T-helper 2 cell treated with Interferon-gamma antibody and Interleukin-4, amounts not matched to agents 100 ng/mL and 5 ng/mL, for 36 hours (primary cell): ENCODE data around the gene CYP11A1. TPM values are rescaled to one million over a fixed set of nuclear protein-coding genes. Genes with fewer than 3 reads are reported as not detected.

Source experiments
- intact Hi-C: fragments of 100-400 bp; cut with micrococcal nuclease; formaldehyde crosslinking; loops from one replicate; pipeline ENCODE4 v1.15.1; 2023
- total RNA-seq: library from RNA; stranded (reverse); gene quantifications from 2 replicates; pipeline ENCODE4 v1.2.3, GENCODE V29; 2022

CYP11A1 gene
- total RNA-seq, 1 donor from 2014 or later = not detected

DNA sequence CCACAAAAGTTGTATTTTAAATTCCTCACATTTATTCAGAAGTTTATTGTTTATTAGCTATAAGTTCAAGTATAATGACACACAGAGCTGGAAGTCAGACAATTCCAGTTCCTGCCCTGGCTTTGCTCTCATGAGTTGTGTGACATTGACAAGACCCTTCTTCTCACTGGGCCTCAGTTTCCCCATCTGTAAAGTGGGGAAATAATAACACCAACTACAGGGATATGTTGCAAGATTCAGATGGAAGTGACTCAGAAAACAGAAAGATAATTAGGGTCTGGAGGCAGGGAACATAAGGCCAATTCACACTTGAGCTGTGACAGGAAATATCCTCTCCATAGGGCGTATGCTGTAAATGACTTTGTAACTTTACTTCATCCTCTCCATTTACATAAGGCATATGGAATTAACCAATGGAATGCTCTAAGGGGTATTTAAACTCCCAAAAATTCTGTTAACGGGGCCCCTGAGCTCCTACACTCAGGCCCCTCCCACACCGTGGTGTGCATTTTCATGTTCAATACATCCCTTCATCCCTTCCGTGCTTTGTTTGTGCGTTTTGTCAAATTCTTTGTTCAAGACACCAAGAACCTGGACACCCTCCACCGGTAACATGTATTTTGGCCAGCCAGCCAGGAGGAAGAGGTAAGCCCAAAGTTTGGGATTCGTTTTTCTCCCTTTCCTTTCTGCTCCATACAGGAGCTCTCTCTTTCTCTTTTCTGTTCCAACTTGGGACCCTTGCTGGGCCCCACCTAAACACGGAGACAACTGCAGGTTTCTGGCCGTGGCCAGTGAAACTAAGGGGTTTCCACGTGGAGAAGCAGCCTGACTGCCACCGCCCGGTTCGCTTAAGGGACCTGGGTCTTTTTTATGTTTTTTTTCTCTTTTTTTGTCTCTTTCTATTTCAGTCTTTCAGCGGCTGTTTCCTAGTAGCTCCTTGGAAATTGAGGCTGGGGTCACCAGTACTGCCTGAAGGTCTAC lies 16.9 kb downstream of the CYP11A1 start:
- intact Hi-C loops = no loop called here

DNA sequence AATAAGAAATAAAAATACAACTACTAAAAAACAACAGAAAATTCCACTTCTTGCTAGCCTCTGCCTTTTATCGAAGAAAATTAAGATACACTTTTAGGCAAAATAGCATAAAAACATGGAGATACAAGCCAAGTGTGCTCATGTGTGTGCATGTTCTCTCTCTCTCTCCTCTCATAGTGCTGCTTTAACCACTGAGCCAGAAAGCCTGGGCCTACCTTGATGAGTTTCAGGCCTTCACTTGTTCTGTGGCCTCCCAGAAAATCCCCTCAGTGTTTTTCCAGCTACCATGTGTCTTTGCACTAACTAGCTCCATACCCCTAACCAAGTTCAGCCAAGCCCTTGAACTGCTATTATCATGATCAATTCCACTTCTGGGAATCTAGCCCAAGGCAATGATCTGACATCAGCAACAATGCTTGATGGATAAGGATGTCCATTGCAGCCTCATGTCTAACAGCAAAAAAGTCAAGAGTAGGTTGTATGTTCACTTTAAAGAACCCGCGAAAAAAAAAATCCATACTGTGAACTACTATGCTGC lies 18.1 kb downstream of the CYP11A1 start:
- intact Hi-C loops = no loop called here

DNA sequence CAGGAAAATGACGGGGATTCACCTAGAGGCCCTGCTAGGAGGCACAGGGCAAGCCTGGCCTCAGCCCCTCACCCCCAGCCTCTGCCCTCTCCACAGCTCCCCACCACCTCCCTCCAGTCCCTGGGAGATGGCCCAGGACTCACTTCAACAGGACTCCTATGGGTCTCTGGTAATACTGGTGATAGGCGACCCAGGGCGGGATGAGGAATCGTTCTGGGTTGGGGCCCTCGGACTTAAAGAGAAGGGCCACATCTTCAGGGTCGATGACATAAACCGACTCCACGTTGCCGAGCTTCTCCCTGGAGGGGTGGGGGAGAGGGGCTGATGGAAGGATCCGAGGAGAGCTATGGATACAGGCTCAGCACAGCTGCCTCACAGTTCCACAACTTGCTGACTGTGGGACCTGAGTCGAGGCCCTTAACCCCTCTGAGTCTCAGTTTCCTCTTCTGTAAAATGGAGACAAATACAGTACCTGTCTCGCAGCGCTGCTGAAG lies 19.6 kb downstream of the CYP11A1 start:
- intact Hi-C loops = no loop called here

DNA sequence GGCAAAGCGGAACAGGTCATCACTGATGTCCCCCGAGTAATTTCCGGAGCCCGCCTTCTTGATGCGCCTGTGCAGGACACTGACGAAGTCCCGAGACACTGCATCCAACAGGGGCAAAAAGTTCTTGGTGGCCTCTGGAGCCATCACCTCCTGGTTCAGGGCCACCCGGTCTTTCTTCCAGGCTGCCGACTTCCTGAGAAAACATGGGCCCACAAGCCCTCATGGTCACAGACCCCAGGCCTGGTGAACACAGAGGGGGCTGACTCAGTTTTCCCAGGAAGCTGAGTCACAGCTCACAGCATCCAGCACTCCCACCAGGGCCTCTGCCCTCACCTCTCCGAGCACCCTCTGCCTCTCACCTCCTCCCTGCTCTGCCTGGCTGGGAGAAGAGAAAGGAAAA lies 22.4 kb downstream of the CYP11A1 start:
- intact Hi-C loops = no loop called here

DNA sequence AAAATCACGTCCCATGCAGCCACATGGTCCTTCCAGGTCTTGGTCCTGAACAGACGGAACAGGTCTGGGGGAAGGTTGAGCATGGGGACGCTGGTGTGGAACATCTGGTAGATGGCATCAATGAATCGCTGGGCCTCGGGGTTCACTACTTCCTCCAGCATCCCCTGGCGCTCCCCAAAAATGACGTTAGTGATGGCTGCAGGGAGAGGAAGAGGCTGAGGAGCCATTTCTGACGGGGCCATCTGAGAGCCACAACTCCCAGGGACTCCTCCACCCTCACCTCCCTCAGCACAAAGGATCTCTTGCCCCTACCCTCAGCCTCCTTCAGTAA lies 23.7 kb downstream of the CYP11A1 start:
- intact Hi-C loops = no loop called here

DNA sequence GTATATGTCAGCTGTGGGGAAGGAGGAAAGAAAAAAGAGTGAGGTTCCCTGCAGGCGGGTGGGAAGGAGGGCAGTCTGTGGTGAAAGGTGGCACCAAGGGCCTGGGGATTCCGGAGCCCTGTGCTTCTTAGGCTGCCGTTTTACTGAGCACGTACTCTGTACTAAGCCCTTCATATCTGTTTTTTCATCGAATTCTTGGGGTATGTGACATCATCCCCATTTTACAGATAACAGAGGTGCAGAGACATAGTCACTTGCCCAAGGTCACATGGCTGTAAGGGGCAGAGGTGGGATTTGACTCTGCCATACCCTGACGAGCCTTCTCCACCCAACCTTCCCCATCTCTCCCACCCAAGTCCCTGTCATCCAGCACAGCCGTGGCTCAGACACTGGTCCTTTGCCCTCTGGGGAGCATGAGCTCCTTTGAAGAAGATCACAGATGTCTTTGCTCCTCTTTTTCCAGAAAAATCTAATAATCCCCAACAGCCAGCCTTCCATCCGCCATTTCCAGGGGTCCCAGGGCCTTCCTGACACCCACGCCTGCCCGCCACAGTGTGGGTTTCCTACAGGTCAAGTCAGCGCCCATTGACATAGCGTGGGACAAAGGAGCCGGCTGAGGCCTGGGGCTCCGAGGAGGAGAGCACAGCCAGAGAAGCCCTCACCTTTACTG lies 24.2 kb downstream of the CYP11A1 start:
- intact Hi-C loops = no loop called here

DNA sequence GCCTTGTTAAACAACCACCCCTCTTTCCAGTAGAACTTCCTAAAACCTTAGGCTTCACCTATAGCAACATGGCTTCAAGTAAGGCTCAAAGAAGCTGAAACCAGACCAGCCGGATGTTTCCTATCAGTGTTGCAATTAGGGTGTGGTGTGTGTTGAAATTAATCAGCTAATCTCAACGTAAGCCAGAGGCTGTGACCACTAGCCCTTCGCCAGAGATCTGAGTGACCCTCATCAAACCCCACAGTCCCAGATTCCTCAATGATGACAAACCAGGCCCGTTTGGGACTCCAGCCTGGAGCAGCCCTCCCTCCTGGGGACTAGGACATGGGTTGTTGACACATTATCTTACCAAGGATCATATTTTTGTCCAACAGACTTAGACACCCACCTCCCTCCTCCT lies 27.3 kb downstream of the CYP11A1 start:
- intact Hi-C loops = no loop called here

DNA sequence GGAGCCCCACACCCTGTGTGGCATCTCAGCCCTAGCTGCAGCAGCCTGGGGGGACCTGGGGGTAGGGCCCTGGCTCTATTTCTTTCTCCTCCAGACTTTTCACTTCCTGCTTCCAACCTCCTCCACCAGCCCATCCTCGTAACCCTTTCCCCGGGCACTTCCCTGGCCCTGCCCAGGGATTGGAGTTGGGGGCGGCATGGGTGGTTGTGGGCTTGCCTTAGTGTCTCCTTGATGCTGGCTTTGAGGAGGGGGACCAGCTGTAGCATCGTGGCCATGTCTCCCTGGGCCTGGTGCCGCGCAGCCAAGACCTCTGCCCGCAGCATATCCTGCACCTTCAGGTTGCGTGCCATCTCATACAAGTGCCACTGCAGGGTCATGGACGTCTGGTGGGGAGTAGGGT lies 28.1 kb downstream of the CYP11A1 start:
- intact Hi-C loops = no loop called here

DNA sequence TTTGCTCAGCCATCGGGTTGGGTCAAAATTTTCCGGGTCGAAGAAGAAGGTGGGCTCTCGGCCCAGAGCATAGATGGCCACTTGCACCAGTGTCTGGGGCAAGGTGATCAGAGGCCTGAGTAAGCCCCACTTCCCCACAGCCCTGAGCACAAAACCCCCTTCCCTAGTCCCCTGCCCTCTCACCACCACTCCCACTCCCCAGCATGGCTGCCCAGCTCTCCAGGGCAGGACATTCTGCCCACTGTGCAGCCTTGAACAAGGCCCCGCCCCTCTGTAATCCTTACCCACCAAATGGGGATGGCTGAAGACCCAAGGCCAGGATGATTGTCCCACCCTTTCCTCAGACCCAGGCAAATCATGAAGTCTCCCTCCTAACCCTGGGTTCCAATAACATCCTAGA lies 28.8 kb downstream of the CYP11A1 start:
- intact Hi-C loops = no loop called here

DNA sequence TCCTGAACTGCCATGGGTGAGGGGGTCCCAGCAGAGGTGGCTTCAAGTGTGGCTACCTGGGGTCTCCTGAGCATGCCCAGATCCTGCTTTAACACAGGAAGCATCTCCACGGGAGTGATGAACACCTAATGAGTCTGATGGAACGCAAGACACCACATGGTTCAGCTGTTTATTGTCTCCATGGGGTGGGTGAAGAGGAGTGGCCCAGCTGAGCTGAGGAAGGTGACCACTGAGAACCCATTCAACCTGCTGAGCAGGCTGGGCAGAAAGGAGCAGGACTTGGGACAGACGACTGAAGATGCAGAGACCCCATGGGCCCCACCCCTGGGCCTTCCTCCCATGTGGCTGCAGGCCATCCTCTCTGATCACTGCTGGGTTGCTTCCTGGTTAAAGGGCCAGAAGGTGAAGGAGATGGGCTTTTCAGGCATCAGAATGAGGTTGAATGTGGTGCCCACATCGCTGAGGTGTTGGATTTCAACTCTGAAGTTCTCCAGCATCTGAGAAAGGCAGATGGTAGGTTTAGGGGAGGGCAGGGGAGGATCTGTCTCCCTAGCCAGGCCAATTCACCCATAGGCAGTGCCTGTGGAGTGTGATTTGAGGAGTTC lies 29.7 kb downstream of the CYP11A1 start:
- intact Hi-C loops = no loop called here

DNA sequence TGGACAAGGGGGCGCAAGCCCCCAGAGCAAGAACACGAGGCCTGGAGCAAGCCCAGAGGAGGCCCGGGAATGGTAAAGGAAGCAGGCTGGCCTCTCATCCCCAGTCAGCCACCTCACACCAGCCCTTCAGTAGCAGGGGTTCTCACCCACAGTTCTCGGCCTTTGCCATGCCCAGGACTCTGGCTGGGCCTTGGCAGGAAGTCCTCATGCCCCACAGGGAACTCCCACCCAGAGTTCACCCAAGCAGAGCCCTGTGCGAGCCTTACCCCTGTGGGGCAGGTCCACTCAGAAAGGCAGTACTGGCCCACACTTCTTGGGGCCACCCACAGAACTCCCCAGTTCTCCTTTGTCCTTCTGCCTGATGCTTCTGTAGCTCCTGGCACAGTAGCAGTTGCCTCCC lies 30.3 kb downstream of the CYP11A1 start:
- intact Hi-C loops = no loop called here

DNA sequence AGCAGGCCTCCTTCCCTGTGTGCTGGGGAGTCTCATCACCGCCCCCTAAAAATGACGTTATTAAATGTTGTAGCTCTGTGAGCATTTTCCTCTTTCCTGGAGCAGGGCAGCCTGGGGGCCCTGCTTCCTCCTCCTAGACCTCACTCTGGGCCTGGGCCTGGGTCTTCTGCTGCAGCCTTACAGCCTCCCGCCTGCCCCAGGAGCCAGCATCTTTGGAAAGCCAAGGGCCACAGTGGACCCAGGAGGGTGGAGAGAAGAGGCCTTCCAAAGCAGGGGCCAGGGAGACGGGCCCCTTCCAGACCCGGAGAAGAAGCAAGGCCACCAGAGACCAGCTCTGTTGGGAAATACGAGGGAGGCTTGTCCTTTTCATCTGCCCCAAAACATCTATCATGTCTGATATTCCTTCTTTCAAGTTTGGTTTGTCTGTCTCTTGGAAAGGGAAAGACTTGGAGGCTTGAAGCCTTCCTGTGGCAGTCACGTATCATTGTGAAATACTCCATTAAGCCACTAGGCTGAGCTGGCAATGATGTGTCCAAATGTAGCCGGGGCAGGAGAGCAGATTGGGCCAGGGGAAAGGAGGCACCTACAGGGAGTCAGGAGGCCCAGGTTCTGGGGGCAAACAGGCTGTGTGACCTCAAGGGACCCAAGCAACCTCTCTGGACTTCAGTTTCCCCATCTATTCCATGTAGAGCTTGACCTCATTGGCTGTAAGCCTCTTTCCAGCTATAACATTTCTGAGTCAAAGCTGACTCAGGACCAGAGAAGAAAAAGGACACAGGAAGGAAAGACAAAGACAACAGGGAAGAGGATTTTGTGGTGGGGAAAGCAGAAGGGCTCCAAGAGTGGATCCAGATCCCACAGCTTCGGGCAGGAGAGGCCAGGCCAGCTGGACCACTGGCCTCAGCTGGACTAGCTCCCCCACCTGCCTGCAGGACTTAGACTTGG lies 31.1 kb downstream of the CYP11A1 start:
- intact Hi-C loops = no loop called here

DNA sequence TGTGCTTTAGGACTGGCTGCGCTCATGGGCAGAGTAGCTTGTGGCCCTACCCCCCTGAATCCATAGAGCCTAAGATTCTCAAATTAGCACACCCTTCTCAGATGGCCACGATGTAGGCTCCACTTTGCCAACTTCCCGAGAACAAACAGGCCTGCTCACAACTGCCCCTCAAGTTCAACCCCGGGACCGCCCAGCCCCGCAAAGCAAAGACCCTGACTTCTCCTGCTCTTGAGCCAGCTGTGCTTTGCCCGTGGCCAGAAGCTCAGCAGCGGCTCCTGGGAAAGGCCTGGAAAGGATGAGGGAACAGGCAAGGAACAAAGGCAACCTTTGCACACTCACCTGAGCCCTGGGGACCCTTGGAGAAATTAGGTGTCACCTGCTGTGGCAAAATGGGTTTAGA lies 32.0 kb downstream of the CYP11A1 start:
- intact Hi-C loops = no loop called here

DNA sequence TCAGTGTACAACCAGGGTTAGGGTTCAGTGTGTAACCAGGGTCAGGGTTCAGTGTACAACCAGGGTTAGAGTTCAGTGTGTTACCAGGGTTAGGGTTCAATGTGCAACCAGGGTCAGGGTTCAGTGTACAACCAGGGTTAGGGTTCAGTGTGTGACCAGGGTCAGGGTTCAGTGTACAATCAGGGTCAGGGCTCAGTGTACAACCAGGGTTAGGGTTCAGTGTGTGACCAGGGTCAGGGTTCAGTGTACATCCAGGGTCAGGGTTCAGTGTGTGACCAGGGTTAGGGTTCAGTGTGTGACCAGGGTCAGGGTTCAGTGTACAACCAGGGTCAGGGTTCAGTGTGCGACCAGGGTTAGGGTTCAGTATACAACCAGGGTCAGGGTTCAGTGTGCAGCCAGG lies 33.3 kb downstream of the CYP11A1 start:
- intact Hi-C loops = no loop called here

DNA sequence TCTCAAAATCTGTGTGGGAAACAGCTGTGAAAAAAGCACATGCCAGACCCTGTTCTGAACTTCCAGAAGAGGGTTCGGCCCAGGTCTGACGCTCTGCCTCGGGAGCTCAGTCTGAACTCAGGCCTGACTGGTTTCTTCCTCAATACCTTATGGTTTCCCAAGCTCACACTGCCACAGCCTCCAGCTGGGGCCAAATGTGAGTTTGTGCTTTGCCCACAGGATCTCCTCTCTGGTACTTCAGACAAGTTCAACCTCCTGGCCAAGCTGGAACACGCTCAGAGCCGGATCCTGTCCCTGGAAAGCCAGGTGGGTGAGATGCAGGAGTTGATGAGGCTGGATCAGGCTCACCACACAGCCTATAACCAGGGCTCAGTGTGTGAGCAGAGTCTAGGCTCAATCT lies 33.8 kb downstream of the CYP11A1 start:
- intact Hi-C loops = no loop called here

DNA sequence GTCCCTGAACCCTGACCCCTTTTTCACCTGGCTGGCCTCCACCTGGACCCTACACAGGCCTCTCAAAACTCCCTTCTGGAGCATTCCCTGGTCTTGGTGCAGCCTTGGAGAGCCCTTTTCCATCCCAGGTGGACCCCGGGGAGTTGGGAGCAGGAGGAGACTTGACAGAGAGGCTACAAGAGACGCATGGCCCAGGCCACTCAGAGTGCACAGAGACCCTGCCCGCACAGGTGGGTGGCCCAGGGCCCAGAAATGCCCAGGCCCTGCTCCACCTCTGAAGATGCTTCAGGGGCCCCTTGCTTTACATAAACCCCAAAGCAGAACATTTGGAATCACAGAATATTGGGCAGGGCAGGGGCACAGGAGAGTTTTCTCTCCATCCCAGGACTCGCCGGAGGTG lies 34.4 kb downstream of the CYP11A1 start:
- intact Hi-C loops = no loop called here

DNA sequence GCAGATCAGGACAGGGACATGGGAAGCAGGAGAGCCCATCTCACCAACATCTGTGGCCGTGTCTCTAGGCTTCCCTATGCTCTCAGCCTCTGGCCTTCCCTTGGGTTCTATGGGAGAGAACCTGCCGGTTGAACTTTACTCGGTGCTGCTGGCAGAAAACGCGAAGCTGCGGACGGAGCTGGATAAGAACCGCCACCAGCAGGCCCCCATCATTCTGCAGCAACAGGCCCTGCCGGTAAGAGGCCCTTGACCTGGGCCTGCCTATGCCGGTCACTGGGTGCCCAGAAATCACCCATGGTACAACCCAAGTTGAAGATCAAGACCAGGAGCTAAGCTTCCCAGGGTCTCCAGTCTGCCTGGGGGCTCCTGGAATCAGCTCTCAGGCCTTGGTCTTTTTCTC lies 34.8 kb downstream of the CYP11A1 start:
- intact Hi-C loops = no loop called here

DNA sequence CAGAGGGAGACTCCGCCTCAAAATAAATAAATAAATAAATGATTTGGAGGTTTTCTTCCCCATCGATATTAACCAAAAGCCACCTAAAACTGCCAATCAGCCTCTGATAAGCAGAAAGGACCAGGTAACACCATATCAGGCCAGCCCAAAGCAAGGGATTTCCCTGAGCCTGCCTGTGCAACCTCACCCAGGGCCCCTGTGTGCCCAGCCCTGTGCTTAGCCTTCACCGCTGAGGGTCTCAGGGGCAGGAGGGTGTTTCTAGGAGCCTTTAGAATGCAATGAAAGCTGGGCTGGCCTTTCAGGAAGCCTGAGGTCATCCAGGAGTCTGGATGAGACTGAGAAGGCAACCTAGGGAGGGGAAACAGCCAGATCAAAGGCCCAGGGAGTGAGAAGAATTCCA lies 35.4 kb downstream of the CYP11A1 start:
- intact Hi-C loops = no loop called here

DNA sequence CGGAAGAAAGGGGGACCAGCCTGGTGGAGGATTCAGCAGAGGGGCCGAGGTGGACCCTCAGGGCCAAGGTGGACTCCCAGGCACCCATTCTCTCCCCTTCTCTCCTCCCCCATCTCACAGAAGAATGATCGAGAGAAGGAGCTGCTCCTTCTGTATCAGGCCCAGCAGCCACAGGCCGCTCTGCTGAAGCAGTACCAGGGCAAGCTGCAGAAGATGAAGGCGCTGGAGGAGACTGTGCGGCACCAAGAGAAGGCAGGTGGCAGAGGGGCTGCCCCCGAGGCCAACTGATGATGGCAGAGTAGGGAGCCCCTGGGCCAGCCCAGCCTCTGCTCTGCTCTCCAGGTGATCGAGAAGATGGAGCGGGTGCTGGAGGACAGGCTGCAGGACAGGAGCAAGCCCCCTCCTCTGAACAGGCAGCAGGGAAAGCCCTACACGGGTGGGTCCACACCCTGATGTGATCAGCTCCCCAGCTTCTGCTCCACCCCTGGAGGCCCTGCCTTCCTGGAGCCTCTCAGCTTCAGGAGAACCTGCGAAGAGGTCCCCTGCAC lies 36.5 kb downstream of the CYP11A1 start:
- intact Hi-C loops = no loop called here

DNA sequence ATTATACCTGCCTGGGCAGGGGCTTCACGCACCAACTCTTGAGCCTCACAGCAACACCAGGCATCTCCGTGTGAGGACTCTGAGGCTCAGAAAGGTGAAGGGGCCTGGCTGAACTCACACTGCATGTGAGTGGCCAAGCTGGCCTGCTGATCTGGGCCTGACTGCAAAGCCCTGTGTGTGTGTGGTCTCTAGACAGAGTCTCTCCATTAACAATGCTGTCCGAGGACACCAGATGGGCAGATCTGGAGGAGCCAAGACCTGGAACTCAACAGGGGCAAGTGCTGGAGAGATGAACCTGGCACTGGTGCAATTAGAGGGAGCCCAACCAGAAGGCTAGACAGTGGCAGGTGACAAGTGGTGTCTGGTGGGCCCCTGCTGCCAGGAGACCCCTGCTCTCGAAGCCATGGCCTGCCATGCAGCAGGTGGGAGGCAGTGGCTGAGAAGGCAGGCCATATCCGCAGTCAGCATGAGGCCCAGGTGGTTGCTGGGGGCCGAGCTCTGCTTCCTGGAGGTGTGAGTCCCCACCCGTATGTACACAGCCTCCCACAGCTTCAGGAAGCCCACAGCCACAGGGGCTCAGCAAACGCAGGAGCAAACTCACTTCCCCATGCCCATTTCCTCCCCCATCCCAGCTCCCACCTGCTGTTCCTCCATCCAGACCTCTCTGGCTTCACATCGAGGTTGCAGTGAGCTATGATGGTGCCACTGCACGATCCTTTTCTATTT lies 39.0 kb downstream of the CYP11A1 start:
- intact Hi-C loops = no loop called here
